ENCODE results near the gene SNX1. TPM values are rescaled to one million over a fixed set of nuclear protein-coding genes. Genes with fewer than 3 reads are reported as not detected.
"Not testable (repeated sequence)": the region's sequence is repeated elsewhere in the genome, so short reads cannot be mapped to it uniquely, and the experiment has no call there.

The SNX1 gene
- total RNA-seq, 5 donors from 2014 or later (not counting 1 experiment from before 2014, with no cell fraction given) = 98.8 to 168 (median 152) TPM

- Mint-ChIP-seq H3K9me3 (no peaks in the 10 kb centered on the region), H3K4me3 (no peak overlapping the region), H3K4me1 (peaks cover 76 to 82% (median 79%) of the 10 kb centered on the region in 3 donors), H3K27ac (no peak overlapping the region), H3K36me3 (peaks cover 19% of the 10 kb centered on the region), H3K27me3 (no peaks in the 10 kb centered on the region)
- H3K9me3 ChIP-seq = no peaks in the 10 kb centered on the region
- ATAC-seq (replicated peaks in 1 of 4) (no peak), DNase-seq (no peak)
- H3K4me1 ChIP-seq (ENCODE audit: control insufficient read depth in 1 of 2, extremely low read depth in 1 of 2, insufficient read depth in 2 of 2, low read length in 2 of 2) = peaks cover 32% of the 10 kb centered on the region in 2 experiments
- ChIA-PET CTCF (interaction anchor here in 1 of 2 donors (0.5 kb wide), 1 partner anchor 867 kb away, joined by 4 read pairs; no protein-coding TSS in a partner anchor), POLR2A (no interaction called here)
- no peaks in the 10 kb centered on the region for H3K36me3 ChIP-seq (ENCODE audit: control insufficient read depth in 2 of 2, extremely low read depth in 1 of 2, insufficient read depth in 1 of 2, low read length in 1 of 2)
- no peak overlapping the region for H3K4me3 ChIP-seq (ENCODE audit: control insufficient read depth in 1 of 2, extremely low read depth in 1 of 2, low read length in 1 of 2)
- WGBS (ENCODE audit: insufficient coverage) = no CpG with 5 or more reads among the region's 2 CpGs
- H3K27me3 ChIP-seq (replicated peaks in 1 of 2; ENCODE audit: control insufficient read depth in 2 of 2, extremely low read depth in 1 of 2, insufficient read depth in 2 of 2, low read length in 1 of 2) = no peaks in the 10 kb centered on the region
- H3K27ac ChIP-seq (ENCODE audit: low read length) = no peak overlapping the region
These were observed 3.6 kb downstream of the SNX1 start for GRCh38 chr15:64099379-64099778.

GRCh38 chr15:64100958-64101357 lies 5.2 kb downstream of the SNX1 start:
- Mint-ChIP-seq H3K9me3 (no peaks in the 10 kb centered on the region), H3K4me1 (peaks cover 60 to 74% (median 72%) of the 10 kb centered on the region in 3 donors), H3K27me3 (no peaks in the 10 kb centered on the region), H3K4me3 (no peak overlapping the region), H3K27ac (no peak overlapping the region), H3K36me3 (peaks cover 19% of the 10 kb centered on the region)
- POLR2A ChIA-PET = no interaction called here
- DNase-seq (no peak), ATAC-seq (replicated peaks in 1 of 4) (no peak)
- no peaks in the 10 kb centered on the region for H3K27me3 ChIP-seq (replicated peaks in 1 of 2; ENCODE audit: control insufficient read depth in 2 of 2, extremely low read depth in 1 of 2, insufficient read depth in 2 of 2, low read length in 1 of 2)
- no peak overlapping the region for H3K4me3 ChIP-seq (ENCODE audit: control insufficient read depth in 1 of 2, extremely low read depth in 1 of 2, low read length in 1 of 2)
- CTCF ChIA-PET = interaction anchor here in 1 of 2 donors (0.7 kb wide), 1 partner anchor 52 kb away, joined by 3 read pairs; no protein-coding TSS in a partner anchor
- no peaks in the 10 kb centered on the region for H3K9me3 ChIP-seq
- H3K27ac ChIP-seq (ENCODE audit: low read length) = no peak overlapping the region
- peaks cover 19 to 22% of the 10 kb centered on the region in 2 experiments for H3K4me1 ChIP-seq (ENCODE audit: control insufficient read depth in 1 of 2, extremely low read depth in 1 of 2, insufficient read depth in 2 of 2, low read length in 2 of 2)
- no CpG with 5 or more reads among the region's 2 CpGs for WGBS (ENCODE audit: insufficient coverage)
- H3K36me3 ChIP-seq (ENCODE audit: control insufficient read depth in 2 of 2, extremely low read depth in 1 of 2, insufficient read depth in 1 of 2, low read length in 1 of 2) = no peaks in the 10 kb centered on the region

GRCh38 chr15:64102497-64102896 lies 6.7 kb downstream of the SNX1 start:
- Mint-ChIP-seq H3K27me3 (no peaks in the 10 kb centered on the region), H3K9me3 (no peaks in the 10 kb centered on the region), H3K4me3 (no peak overlapping the region), H3K36me3 (peaks cover 19% of the 10 kb centered on the region), H3K4me1 (peaks cover 62 to 74% (median 72%) of the 10 kb centered on the region in 3 donors), H3K27ac (peak overlapping the region in 1 of 2 donors; percentile 8)
- CTCF ChIA-PET = interaction anchor here in 1 of 2 donors (0.7 kb wide), 1 partner anchor 479 kb away, joined by 3 read pairs; no protein-coding TSS in a partner anchor
- ATAC-seq (replicated peaks in 1 of 4) (no peak), DNase-seq (no peak)
- H3K36me3 ChIP-seq (ENCODE audit: control insufficient read depth in 2 of 2, extremely low read depth in 1 of 2, insufficient read depth in 1 of 2, low read length in 1 of 2) = no peaks in the 10 kb centered on the region
- no peak overlapping the region for H3K4me3 ChIP-seq (ENCODE audit: control insufficient read depth in 1 of 2, extremely low read depth in 1 of 2, low read length in 1 of 2)
- H3K4me1 ChIP-seq (ENCODE audit: control insufficient read depth in 1 of 2, extremely low read depth in 1 of 2, insufficient read depth in 2 of 2, low read length in 2 of 2) = peaks cover 5 to 10% of the 10 kb centered on the region in 2 experiments
- WGBS (ENCODE audit: insufficient coverage) = no CpG with 5 or more reads among the region's 2 CpGs
- POLR2A ChIA-PET = interaction anchor here in 1 of 2 donors (0.5 kb wide), 1 partner anchor 1741 kb away, joined by 3 read pairs; no protein-coding TSS in a partner anchor
- no peaks in the 10 kb centered on the region for H3K27me3 ChIP-seq (replicated peaks in 1 of 2; ENCODE audit: control insufficient read depth in 2 of 2, extremely low read depth in 1 of 2, insufficient read depth in 2 of 2, low read length in 1 of 2)
- H3K9me3 ChIP-seq = no peaks in the 10 kb centered on the region
- no peak overlapping the region for H3K27ac ChIP-seq (ENCODE audit: low read length)

- H3K4me3 Mint-ChIP-seq = no peak overlapping the region
These were observed 9.4 kb downstream of the SNX1 start for GRCh38 chr15:64105113-64105704.

GRCh38 chr15:64107337-64107736 lies 11.6 kb downstream of the SNX1 start:
- ChIA-PET POLR2A (no interaction called here), CTCF (interaction anchor here in 1 of 2 donors (0.6 kb wide), 1 partner anchor 48 kb away, joined by 5 read pairs; no protein-coding TSS in a partner anchor)
- WGBS (ENCODE audit: insufficient coverage) = no CpG with 5 or more reads among the region's 1 CpG
- no peaks in the 10 kb centered on the region for H3K9me3 Mint-ChIP-seq
- peaks cover 11% of the 10 kb centered on the region for H3K36me3 Mint-ChIP-seq
- Histone ChIP-seq H3K9me3 (no peaks in the 10 kb centered on the region), H3K36me3 (ENCODE audit: control insufficient read depth in 2 of 2, extremely low read depth in 1 of 2, insufficient read depth in 1 of 2, low read length in 1 of 2) (peaks cover 0 to under 1% of the 10 kb centered on the region in 2 donors), H3K27ac (ENCODE audit: low read length) (no peak overlapping the region), H3K4me1 (ENCODE audit: control insufficient read depth in 1 of 2, extremely low read depth in 1 of 2, insufficient read depth in 2 of 2, low read length in 2 of 2) (peaks cover 10 to 17% of the 10 kb centered on the region in 2 experiments), H3K4me3 (ENCODE audit: control insufficient read depth in 1 of 2, extremely low read depth in 1 of 2, low read length in 1 of 2) (no peak overlapping the region), H3K27me3 (replicated peaks in 1 of 2; ENCODE audit: control insufficient read depth in 2 of 2, extremely low read depth in 1 of 2, insufficient read depth in 2 of 2, low read length in 1 of 2) (no peaks in the 10 kb centered on the region)
- DNase-seq = no peak
- no peak overlapping the region for H3K4me3 Mint-ChIP-seq
- peaks cover 59 to 71% (median 66%) of the 10 kb centered on the region in 3 donors for H3K4me1 Mint-ChIP-seq
- no peaks in the 10 kb centered on the region for H3K27me3 Mint-ChIP-seq
- no peak overlapping the region for H3K27ac Mint-ChIP-seq
- no peak for ATAC-seq (replicated peaks in 1 of 4)

More at GRCh38 chr15:64105113-64105704, 9.4 kb downstream of the SNX1 start:
- Histone ChIP-seq H3K4me1 (ENCODE audit: control insufficient read depth in 1 of 2, extremely low read depth in 1 of 2, insufficient read depth in 2 of 2, low read length in 2 of 2) (peaks cover 3 to 8% of the 10 kb centered on the region in 2 experiments), H3K4me3 (ENCODE audit: control insufficient read depth in 1 of 2, extremely low read depth in 1 of 2, low read length in 1 of 2) (no peak overlapping the region), H3K27me3 (replicated peaks in 1 of 2; ENCODE audit: control insufficient read depth in 2 of 2, extremely low read depth in 1 of 2, insufficient read depth in 2 of 2, low read length in 1 of 2) (no peaks in the 10 kb centered on the region), H3K36me3 (ENCODE audit: control insufficient read depth in 2 of 2, extremely low read depth in 1 of 2, insufficient read depth in 1 of 2, low read length in 1 of 2) (no peaks in the 10 kb centered on the region), H3K27ac (ENCODE audit: low read length) (no peak overlapping the region), H3K9me3 (no peaks in the 10 kb centered on the region)
- WGBS (ENCODE audit: insufficient coverage) = 100% methylated on average over 5 of the region's 9 CpGs
- DNase-seq = no peak
- ChIA-PET CTCF (interaction anchor here (0.6 to 0.7 kb wide), 3 partner anchors 9 to 20 kb away, joined by 4 to 6 read pairs (median 5); partner anchors contain the start of gene SNX1 (in 1 of the 2)), POLR2A (no interaction called here)
- Mint-ChIP-seq H3K36me3 (peaks cover 10% of the 10 kb centered on the region), H3K9me3 (no peaks in the 10 kb centered on the region), H3K27ac (no peak overlapping the region), H3K27me3 (no peaks in the 10 kb centered on the region), H3K4me1 (peaks cover 60 to 64% (median 61%) of the 10 kb centered on the region in 3 donors)
- ATAC-seq (replicated peaks in 1 of 4) = no peak

- ATAC-seq (replicated peaks in 1 of 4); H3K4me3 ChIP-seq (ENCODE audit: control insufficient read depth in 1 of 2, extremely low read depth in 1 of 2, low read length in 1 of 2): not testable (repeated sequence)
These were observed 14.4 kb downstream of the SNX1 start for GRCh38 chr15:64110108-64110701.

More at GRCh38 chr15:64110108-64110701, 14.4 kb downstream of the SNX1 start:
- peak overlapping the region in 1 of 2 donors; percentile 56 for H3K27ac Mint-ChIP-seq
- H3K27me3 ChIP-seq (replicated peaks in 1 of 2; ENCODE audit: control insufficient read depth in 2 of 2, extremely low read depth in 1 of 2, insufficient read depth in 2 of 2, low read length in 1 of 2); H3K27ac ChIP-seq (ENCODE audit: low read length); H3K9me3 ChIP-seq; H3K9me3 Mint-ChIP-seq; H3K4me3 Mint-ChIP-seq; H3K27me3 Mint-ChIP-seq; DNase-seq: not testable (repeated sequence)
- ChIA-PET POLR2A (interaction anchor here in 1 of 2 donors (0.7 kb wide), 1 partner anchor 500 kb away, joined by 3 read pairs; no protein-coding TSS in a partner anchor), CTCF (interaction anchor here in 1 of 2 donors (1.2 to 1.3 kb wide), 2 partner anchors 14 to 43 kb away, joined by 3 read pairs; partner anchors contain the start of gene SNX1)
- Histone ChIP-seq H3K36me3 (ENCODE audit: control insufficient read depth in 2 of 2, extremely low read depth in 1 of 2, insufficient read depth in 1 of 2, low read length in 1 of 2) (peaks cover 8 to 26% of the 10 kb centered on the region in 2 donors), H3K4me1 (ENCODE audit: control insufficient read depth in 1 of 2, extremely low read depth in 1 of 2, insufficient read depth in 2 of 2, low read length in 2 of 2) (peaks cover 10 to 15% of the 10 kb centered on the region in 2 experiments)
- H3K36me3 Mint-ChIP-seq = peaks cover 27% of the 10 kb centered on the region
- WGBS (ENCODE audit: insufficient coverage) = 80% methylated on average over 2 of the region's 4 CpGs
- peaks cover 43 to 61% (median 54%) of the 10 kb centered on the region in 3 donors for H3K4me1 Mint-ChIP-seq

All from T-cell (primary cell).